ENCODE data around the gene PROB1. TPM values are rescaled to one million over a fixed set of nuclear protein-coding genes. Genes with fewer than 3 reads are reported as not detected.

The PROB1 gene
- total RNA-seq, 8 experiments from 2014 or later = 0.56 to 3.8 (median 1.3) TPM

DNA sequence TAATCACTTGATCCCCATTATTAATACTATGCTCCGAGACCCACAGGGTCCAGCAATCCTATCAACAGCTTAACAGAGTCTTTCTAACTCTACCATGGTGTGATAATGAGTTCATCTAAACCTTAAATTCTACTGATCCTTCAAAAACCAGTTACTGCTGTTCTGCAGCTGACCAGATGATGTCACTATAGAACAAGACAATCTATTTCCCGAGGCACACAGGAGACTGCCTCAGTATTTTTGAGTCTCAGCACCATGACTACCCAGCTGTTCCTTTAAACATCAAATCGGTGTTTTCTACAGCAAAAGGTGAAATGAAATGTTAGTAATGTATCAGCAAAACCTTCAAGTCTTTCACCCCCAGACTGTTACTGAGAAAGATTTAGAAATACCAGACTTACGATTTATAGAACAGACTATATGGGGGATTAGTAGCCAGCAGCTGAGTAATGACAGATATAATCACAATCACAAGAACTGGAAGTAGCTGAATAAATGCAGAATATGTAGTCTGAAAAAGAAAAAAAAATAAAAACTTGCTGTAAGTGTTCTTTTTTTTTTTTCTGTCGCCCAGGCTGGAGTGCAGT is 27.5 kb upstream of the PROB1 start:
- 0 to 50% (median 40%) methylated on average over 2 to 5 of the region's 5 CpGs; no CpG with 5 or more reads in 2 of the 10 experiments for WGBS, 10 experiments

DNA sequence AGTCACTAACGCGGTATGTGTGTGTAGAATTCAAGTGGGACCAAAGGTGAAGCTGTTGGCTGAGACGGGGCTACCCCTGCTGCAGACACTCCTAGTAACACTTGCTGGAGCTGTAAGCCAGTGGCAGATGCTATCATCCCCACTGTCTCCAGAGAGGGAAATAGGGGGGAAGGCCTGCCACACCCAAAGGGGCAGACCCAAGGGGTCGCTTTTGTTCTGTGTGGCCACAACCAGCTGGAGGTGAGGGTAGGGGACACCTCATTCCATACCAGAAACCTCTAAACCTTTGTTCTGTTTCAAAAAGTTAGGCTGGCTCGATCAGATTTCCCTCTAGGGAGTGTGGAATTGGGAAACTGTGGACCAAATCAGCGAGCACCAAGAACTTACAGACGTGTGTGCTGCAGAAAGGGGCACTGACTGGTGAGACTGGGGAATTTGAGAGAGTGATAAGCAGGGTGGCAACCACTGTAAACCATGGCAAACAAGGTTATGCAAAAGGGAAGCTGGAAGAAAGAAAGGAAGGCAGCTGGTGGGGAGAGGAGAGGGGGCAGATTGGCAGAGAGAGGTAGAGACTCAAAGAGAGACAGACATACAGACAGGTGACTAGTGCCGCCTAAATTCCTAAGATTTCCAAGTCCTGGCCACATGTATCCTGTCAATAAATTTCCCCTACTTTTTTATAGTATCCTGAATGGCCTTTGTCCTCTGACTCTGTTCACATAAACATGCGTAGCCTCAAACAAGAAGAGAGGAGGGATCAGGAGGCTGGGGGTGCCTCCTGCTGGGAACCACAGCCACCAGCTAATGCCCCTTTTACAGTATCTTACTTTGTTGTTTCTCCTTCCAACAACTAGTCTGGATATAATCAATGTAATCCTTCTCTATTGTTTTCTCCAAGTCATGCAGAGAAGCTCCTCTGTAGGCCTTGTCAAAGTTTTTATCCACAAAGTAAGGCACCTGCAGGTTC is 24.6 kb upstream of the PROB1 start:
- no peak overlapping the region for H3K27ac ChIP-seq
- no peak for ATAC-seq (replicated peaks in 6 of 8)
- H3K4me3 ChIP-seq = no peak overlapping the region
- peaks cover 11 to 16% of the 10 kb centered on the region in 2 donors for H3K4me1 ChIP-seq (replicated peaks in 1 of 2)
- in situ Hi-C loops (cut with MboI; ENCODE audit: low pct_unique_long_range_greater_than_20kb in 2 of 9, low sequenced_read_pairs in 9 of 9, unreplicated experiment in 9 of 9) = loop anchor here in 4 of 9 experiments (10.0 kb wide), 3 partner anchors 85 to 345 kb away; no protein-coding TSS in a partner anchor
- WGBS, 10 experiments = 40 to 100% (median 89%) methylated on average over 1 to 6 of the region's 9 CpGs; no CpG with 5 or more reads in 1 of the 10 experiments

More for the DNA sequence above, 27.5 kb upstream of the PROB1 start:
- ATAC-seq (replicated peaks in 6 of 8) = peak; percentile 60 to 94 (median 78)
- Histone ChIP-seq H3K4me1 (replicated peaks in 1 of 2) (peaks cover 0 to 5% of the 10 kb centered on the region in 2 donors), H3K27ac (no peak overlapping the region), H3K4me3 (no peak overlapping the region)
- in situ Hi-C loops (cut with MboI; ENCODE audit: low pct_unique_long_range_greater_than_20kb in 2 of 9, low sequenced_read_pairs in 9 of 9, unreplicated experiment in 9 of 9) = loop anchor here in 4 of 9 experiments (10.0 kb wide), 3 partner anchors 82 to 342 kb away; no protein-coding TSS in a partner anchor

DNA sequence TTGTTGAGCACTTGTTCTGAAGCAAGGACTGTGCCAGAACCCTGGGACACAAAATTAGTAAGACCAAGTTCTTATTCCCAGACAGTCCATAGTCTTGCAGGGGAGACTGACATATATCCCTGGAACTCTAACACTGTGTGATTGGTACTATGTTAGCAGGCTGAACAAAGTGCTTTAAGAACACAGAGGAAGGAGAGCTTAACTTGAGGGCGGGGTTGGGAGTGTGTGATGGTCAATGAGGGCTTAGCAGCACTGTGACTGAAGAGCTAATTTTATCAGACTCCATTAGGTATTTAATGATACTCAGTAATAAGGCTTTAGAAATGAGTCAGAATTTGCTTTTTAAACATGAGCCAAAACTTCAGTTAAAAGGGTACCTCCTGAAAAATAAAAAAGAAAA is 23.9 kb upstream of the PROB1 start:
- peaks cover 11 to 18% of the 10 kb centered on the region in 2 donors for H3K4me1 ChIP-seq (replicated peaks in 1 of 2)
- ATAC-seq (replicated peaks in 6 of 8) = no peak
- no peak overlapping the region for H3K4me3 ChIP-seq
- in situ Hi-C loops (cut with MboI; ENCODE audit: low pct_unique_long_range_greater_than_20kb in 2 of 9, low sequenced_read_pairs in 9 of 9, unreplicated experiment in 9 of 9) = no loop called here
- H3K27ac ChIP-seq = no peak overlapping the region
- WGBS, 10 experiments = 43 to 100% (median 77%) methylated on average over 1 of the region's 1 CpG; no CpG with 5 or more reads in 2 of the 10 experiments

DNA sequence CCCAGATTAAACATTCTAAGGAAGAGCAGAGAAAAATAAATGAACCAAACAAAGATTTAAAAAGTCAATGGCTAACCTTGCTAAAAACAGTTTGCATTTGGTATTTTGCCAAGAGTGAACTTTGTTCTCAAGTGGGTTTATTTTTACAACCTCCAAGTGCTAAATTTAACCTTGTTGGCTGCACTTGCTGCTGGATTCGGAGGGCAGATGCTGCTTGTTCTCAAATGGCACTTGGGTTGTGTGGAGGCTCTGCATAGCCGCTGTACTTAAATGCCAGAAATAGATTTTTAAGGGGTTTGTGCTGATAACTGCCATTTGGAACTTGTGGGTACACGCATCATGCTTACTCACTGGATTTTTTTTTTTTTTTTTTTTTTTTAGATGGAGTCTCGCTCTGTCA is 22.3 kb upstream of the PROB1 start:
- Histone ChIP-seq H3K4me3 (no peak overlapping the region), H3K4me1 (replicated peaks in 1 of 2) (peaks cover 11 to 14% of the 10 kb centered on the region in 2 donors), H3K27ac (no peak overlapping the region)
- in situ Hi-C loops (cut with MboI; ENCODE audit: low pct_unique_long_range_greater_than_20kb in 2 of 9, low sequenced_read_pairs in 9 of 9, unreplicated experiment in 9 of 9) = no loop called here
- WGBS, 10 experiments = 50 to 100% (median 84%) methylated on average over 1 to 4 of the region's 4 CpGs; no CpG with 5 or more reads in 1 of the 10 experiments
- no peak for ATAC-seq (replicated peaks in 6 of 8)

DNA sequence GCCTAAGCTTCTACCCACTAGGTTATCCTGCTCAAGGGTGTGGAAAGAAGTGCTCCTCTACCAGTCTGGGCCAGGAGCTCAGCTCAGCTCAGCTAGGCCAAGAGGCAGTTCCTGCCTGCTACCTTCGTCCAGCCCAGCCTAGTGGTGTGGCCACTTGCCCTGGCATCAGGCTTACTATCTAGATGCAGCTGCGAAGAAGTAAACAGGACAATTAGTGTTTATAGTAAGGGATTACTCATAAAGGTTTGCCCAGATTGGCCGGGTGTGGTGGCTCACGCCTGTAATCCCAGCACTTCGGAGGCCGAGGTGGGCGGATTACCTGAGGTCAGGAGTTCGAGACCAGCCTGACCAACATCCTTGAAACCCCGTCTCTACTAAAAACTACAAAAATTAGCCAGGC is 21.7 kb upstream of the PROB1 start:
- in situ Hi-C loops (cut with MboI; ENCODE audit: low pct_unique_long_range_greater_than_20kb in 2 of 9, low sequenced_read_pairs in 9 of 9, unreplicated experiment in 9 of 9) = no loop called here
- 91 to 100% (median 95%) methylated on average over 1 to 8 of the region's 9 CpGs; no CpG with 5 or more reads in 3 of the 10 experiments for WGBS, 10 experiments
- Histone ChIP-seq H3K4me1 (replicated peaks in 1 of 2) (peaks cover 12 to 14% of the 10 kb centered on the region in 2 donors), H3K4me3 (no peak overlapping the region), H3K27ac (no peak overlapping the region)
- ATAC-seq (replicated peaks in 6 of 8) = no peak

DNA sequence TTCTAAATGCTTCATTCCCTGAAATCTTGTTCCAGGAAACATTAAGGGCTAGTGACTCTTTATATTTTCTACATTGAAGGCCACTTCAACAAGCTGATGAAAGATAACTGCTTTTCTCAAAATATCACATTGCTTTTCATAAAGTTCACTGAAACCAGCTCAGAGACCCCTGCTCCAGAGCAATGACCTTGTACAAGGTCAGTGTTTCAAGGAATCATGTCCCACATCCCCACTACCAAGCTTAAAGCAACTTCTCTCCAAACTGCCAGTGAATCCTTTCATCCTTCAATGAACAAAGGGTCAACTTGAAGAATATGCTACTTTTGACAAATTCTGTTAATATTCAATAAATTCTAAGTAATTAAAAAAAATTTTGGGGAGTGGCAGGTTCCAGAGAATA is 21.0 kb upstream of the PROB1 start:
- ATAC-seq (replicated peaks in 6 of 8) = no peak
- H3K4me1 ChIP-seq (replicated peaks in 1 of 2) = peaks cover 14 to 20% of the 10 kb centered on the region in 2 donors
- in situ Hi-C loops (cut with MboI; ENCODE audit: low pct_unique_long_range_greater_than_20kb in 2 of 9, low sequenced_read_pairs in 9 of 9, unreplicated experiment in 9 of 9) = no loop called here
- no peak overlapping the region for H3K4me3 ChIP-seq
- no peak overlapping the region for H3K27ac ChIP-seq

DNA sequence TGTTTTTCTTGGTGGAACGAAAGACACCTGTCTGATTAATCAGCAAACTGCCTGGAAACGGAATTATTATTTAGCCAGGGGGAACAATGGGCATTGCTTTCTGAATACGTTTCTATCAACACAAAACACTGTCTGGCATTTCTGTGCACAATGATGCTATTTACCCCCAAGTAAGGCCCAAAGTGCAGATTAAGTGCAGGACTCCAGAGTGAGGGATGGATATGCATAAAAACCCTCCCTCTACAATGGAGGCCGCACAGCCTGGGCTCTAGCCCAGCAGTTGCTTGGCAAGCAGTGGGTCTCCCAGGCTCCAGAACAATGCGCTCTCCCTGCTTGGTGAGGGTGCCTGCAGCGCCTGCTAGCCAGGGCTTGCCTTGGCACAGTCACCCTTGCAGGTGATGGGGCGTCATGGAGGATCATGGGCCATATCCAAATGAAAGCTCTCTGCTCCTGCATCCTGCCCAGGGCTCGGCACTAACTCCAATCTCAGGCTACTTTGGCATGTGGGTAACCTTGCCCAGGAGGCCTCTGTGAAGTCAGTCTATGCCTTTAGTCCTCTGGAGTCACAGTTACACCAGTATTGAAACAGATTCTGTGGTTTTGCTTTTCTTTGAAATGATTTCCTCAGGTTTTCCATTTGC is 20.4 kb upstream of the PROB1 start:
- Histone ChIP-seq H3K4me1 (replicated peaks in 1 of 2) (peaks cover 14 to 21% of the 10 kb centered on the region in 2 donors), H3K27ac (no peak overlapping the region), H3K4me3 (no peak overlapping the region)
- in situ Hi-C loops (cut with MboI; ENCODE audit: low pct_unique_long_range_greater_than_20kb in 2 of 9, low sequenced_read_pairs in 9 of 9, unreplicated experiment in 9 of 9) = no loop called here
- 40 to 92% (median 76%) methylated on average over 1 to 6 of the region's 8 CpGs for WGBS, 10 experiments
- peak in 6 of 8 experiments; percentile 36 to 92 (median 68) for ATAC-seq (replicated peaks in 6 of 8)

DNA sequence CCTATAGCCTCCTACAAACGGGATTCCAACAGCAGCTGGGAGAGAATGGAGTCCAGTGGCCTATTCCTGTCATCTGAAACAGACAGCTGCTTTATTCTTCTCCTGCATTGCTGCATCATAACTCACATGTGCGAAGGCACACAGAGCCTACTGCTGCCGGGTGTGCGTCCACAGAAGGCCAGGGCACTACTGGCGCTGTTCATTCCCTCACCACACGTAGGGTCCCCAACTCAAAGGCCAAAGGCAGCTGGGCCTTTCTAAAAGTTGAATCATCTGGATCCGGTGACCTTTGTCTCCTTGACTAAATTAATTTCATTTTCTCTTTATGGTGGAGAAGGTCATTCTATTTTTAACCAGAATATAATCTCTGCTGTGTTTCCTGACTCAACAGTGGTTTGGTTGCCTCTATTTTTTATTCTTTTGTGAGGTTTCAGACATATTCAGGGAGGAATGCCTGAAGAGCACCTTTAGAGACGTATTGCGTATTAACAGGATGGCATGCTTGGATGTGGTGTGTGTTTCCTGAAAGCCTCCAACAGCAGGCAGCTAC is 19.8 kb upstream of the PROB1 start:
- Histone ChIP-seq H3K4me1 (replicated peaks in 1 of 2) (peaks cover 14 to 21% of the 10 kb centered on the region in 2 donors), H3K27ac (peak overlapping the region in 1 of 2 donors; percentile 46), H3K4me3 (no peak overlapping the region)
- ATAC-seq (replicated peaks in 6 of 8) = peak in 4 of 8 experiments; percentile 44 to 62 (median 48)
- in situ Hi-C loops (cut with MboI; ENCODE audit: low pct_unique_long_range_greater_than_20kb in 2 of 9, low sequenced_read_pairs in 9 of 9, unreplicated experiment in 9 of 9) = no loop called here
- WGBS, 10 experiments = 83 to 100% (median 100%) methylated on average over 1 to 9 of the region's 9 CpGs; no CpG with 5 or more reads in 1 of the 10 experiments

DNA sequence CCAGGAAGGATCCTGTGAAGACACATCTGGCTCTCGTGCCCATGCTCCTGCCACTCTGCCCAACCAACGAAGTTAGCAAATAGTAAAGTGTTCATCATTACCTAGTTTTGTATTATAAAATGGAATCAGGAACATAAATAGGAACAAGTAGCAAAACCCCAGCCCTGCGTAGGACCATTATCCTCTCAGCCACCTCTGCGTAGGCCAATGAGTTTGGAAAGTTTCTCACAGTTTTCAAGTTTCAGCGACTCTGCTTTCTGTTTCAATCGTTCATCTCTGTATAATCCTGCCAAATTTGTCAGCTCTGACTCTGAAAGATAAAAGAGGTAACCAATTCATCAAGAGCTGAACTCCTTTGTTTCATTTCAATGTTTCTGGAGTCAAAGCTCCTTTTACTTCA is 19.1 kb upstream of the PROB1 start:
- Histone ChIP-seq H3K4me1 (replicated peaks in 1 of 2) (peaks cover 14 to 21% of the 10 kb centered on the region in 2 donors), H3K4me3 (no peak overlapping the region), H3K27ac (no peak overlapping the region)
- no peak for ATAC-seq (replicated peaks in 6 of 8)
- WGBS, 10 experiments = 86 to 100% (median 90%) methylated on average over 1 to 6 of the region's 6 CpGs; no CpG with 5 or more reads in 1 of the 10 experiments
- in situ Hi-C loops (cut with MboI; ENCODE audit: low pct_unique_long_range_greater_than_20kb in 2 of 9, low sequenced_read_pairs in 9 of 9, unreplicated experiment in 9 of 9) = no loop called here

DNA sequence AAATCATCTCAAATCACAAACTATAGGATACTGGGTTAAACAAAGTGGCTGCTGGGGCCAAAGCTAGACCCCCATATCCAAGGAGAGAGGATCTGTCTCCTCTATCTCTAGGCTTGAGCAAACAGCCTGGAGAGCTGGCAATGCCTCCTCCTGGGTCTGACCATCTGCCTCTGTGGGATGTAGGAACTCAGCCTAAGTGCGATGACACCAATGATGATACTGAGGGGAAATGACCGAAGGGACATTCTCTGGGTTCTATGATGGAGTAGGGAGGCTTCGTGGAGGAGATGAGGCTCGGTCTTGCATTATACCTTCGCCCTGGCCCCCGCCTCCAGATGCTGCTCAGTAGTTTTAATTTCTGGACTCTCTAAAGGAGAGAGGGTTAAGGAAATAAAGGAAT is 18.2 kb upstream of the PROB1 start:
- H3K4me1 ChIP-seq (replicated peaks in 1 of 2) = peaks cover 14 to 21% of the 10 kb centered on the region in 2 donors
- no peak for ATAC-seq (replicated peaks in 6 of 8)
- no peak overlapping the region for H3K27ac ChIP-seq
- no peak overlapping the region for H3K4me3 ChIP-seq
- in situ Hi-C loops (cut with MboI; ENCODE audit: low pct_unique_long_range_greater_than_20kb in 2 of 9, low sequenced_read_pairs in 9 of 9, unreplicated experiment in 9 of 9) = no loop called here
- 83 to 100% (median 96%) methylated on average over 1 to 6 of the region's 6 CpGs; no CpG with 5 or more reads in 5 of the 10 experiments for WGBS, 10 experiments

DNA sequence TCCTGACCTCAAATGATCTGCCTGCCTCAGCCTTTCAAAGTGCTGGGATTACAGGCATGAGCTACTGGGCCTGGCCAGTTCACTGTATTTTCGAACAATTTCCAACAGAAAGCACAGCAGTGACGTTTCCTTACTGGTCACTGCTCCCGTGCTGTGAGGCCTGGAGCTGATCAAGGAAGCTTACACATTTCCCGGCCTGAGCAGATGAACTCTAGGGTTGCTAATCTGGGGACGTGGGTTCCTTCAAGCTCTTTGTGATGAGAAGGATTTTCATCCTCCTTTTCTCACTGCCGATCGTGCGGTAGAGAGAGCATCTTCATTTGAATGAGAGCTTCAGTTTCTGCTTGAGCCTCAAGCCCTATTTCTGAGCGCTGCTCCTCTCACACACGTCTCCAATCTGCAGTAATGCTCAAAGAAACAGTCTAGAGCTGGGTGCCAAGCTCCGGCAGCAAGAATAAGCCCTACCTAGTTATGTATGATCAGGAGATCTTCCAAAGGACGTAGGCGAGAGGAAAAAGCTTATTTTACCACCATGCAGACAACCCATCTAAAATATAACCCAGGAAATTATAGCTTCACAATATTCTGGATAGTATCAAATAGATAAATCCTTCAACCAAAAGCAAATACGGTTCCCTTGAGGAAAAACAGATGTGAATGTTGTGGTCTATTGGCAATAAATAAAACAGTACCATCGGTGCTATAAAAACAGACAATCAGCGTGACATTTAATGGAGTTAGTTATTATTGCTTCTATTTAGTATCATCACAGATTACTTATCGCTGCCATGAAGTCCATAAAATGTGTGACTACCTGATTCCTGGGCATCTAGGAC is 16.3 kb upstream of the PROB1 start:
- H3K27ac ChIP-seq = peak overlapping the region in 1 of 2 donors; percentile 35
- peaks cover 14 to 21% of the 10 kb centered on the region in 2 donors for H3K4me1 ChIP-seq (replicated peaks in 1 of 2)
- in situ Hi-C loops (cut with MboI; ENCODE audit: low pct_unique_long_range_greater_than_20kb in 2 of 9, low sequenced_read_pairs in 9 of 9, unreplicated experiment in 9 of 9) = no loop called here
- no peak overlapping the region for H3K4me3 ChIP-seq
- 1 to 100% (median 75%) methylated on average over 2 to 9 of the region's 17 CpGs; no CpG with 5 or more reads in 1 of the 10 experiments for WGBS, 10 experiments
- peak in 5 of 8 experiments; percentile 9 to 92 (median 41) for ATAC-seq (replicated peaks in 6 of 8)
